Heart right ventricle (tissue), 16 donors: Measurements from ENCODE around the gene EIF4G1. TPM values are rescaled to one million over a fixed set of nuclear protein-coding genes. Genes with fewer than 3 reads are reported as not detected.

Experiments used
- ATAC-seq, 8 donors: fragments of 200-7000 bp; cut with Tn5 transposase; one replicate each; pipeline ENCODE4 v1.9.1; 2020; ENCODE audit warnings: mild to moderate bottlenecking in 8 of 8, moderate library complexity in 8 of 8, moderate number of reproducible peaks in 1 of 8
- DNase-seq, 2 donors: peaks; one replicate each; pipeline ENCODE4 v3.0.0-alpha.2; 2020
- H3K27ac ChIP-seq, 10 donors: fragments of 200-600 bp; sonication (generic) in 2 of 10; one replicate each; pipeline versions ENCODE4 v1.5.0 to v1.8.0; 2020 to 2022; ENCODE audit warnings: mild to moderate bottlenecking in 3 of 10
- H3K27me3 ChIP-seq, 7 donors: fragments of 200-600 bp; one replicate each; pipeline ENCODE4 v1.8.0; 2021 to 2022; ENCODE audit warnings: mild to moderate bottlenecking in 2 of 7
- H3K36me3 ChIP-seq, 9 donors: fragments of 200-600 bp; sonication (generic) in 1 of 9; one replicate each; pipeline versions ENCODE4 v1.5.0 to v1.8.0; 2020 to 2022; ENCODE audit warnings: mild to moderate bottlenecking in 2 of 9
- H3K4me1 ChIP-seq, 9 donors: fragments of 200-600 bp; sonication (generic) in 1 of 9; one replicate each; pipeline versions ENCODE4 v1.5.0 to v1.8.0; 2020 to 2022; ENCODE audit warnings: mild to moderate bottlenecking in 4 of 9
- H3K4me3 ChIP-seq, 10 donors: fragments of 200-600 bp; sonication (generic) in 2 of 10; one replicate each; pipeline versions ENCODE4 v1.5.0 to v1.8.0; 2020 to 2022; ENCODE audit warnings: mild to moderate bottlenecking in 7 of 10, moderate library complexity in 2 of 10
- H3K9me3 ChIP-seq, 11 donors: fragments of 200-600 bp in 10 of 11; sonication (generic) in 2 of 11; one replicate each; pipeline versions ENCODE4 v1.5.0 to v1.8.0; 2013 to 2022; ENCODE audit warnings: mild to moderate bottlenecking in 2 of 11, control low read depth in 1 of 11, moderate library complexity in 1 of 11
- WGBS, 2 donors: extraction: QIAGEN DNeasy Blood & Tissue Kit; methylation state at CpG; one replicate each; pipeline ENCODE4 v1.1.7; 2013; ENCODE audit warnings: inconsistent platforms in 1 of 2; 5-methylcytosine and 5-hydroxymethylcytosine counted together
- intact Hi-C, 10 donors: fragments of 100-400 bp; cut with DNase I; formaldehyde crosslinking; loops; one replicate each; pipeline versions ENCODE4 v1.11.1 to v1.14.2; 2022
- polyA plus RNA-seq, 2 donors: library from polyadenylated mRNA; stranded (reverse); fragments of 200-250 nt; gene quantifications; one replicate each; pipeline ENCODE4 v1.2.3, GENCODE V29; 2013
- total RNA-seq, 10 donors: library from RNA; stranded (reverse); fragmentation: NEBNext Ultra II Directional in 3 of 10; extraction: Animal tissue kit (Norgen Biotek cat#: 25700) in 3 of 10; gene quantifications; one replicate each; pipeline versions ENCODE4 v1.2.1 to v1.2.4, GENCODE V29; 2021 to 2023
- TF ChIP-seq, protein P1 (sequence below), 9 donors: fragments of 200-600 bp; sonication (generic) in 2 of 9; IDR thresholded peaks; one replicate each; pipeline versions ENCODE4 v1.5.0 to v1.8.0; 2021 to 2022; ENCODE audit warnings: antibody characterized with exemption in 9 of 9, mild to moderate bottlenecking in 5 of 9, moderate library complexity in 1 of 9
- donor health status: Arrhythmogenic right ventricular cardiomyopathy.
- donor health status: ischemic (EF 13 %, LVEDD 7.1; RV severe dilation, severe dysfunction).
- donor health status: healthy with polysubstance abuse.
- donor health status: DM: no; HTN: yes; CAD: no.
- donor health status: DM: no; HTN: no; CAD: no.
- donor health status: ischemic (EF 25% LVEDD 6.9; RV normal size, moderate dysfunction).
- donor health status: ischemic (EF 25% LVEDD 5.7; RV mildly dilated, moderate dysfunction).
- donor health status: healthy.
- donor health status: DM: yes; HTN: yes; CAD: no.
- donor health status: Ischemic cardiomyopathy.
- donor health status: ischemic (EF 35%, LVEDD 5.7; RV mildly dilated, moderate dysfunction).
- donor health status: nonischemic (EF 11% LVEDD 7.7; RV severe dilation, severe dysfunction).
- donor health status: DM: yes; HTN: yes; CAD: no.
- donor health status: PGD.
- donor health status: ischemic (EF 29% LVEDD 5.4; RV normal size, mild dysfunction).
- donor health status: nonischemic (EF 23%, LVEDD 6.1; RV moderate dilation, normal function).

Gene EIF4G1
- total and polyA plus RNA-seq, 12 donors, result 142 to 316 (median 209) TPM

DNA sequence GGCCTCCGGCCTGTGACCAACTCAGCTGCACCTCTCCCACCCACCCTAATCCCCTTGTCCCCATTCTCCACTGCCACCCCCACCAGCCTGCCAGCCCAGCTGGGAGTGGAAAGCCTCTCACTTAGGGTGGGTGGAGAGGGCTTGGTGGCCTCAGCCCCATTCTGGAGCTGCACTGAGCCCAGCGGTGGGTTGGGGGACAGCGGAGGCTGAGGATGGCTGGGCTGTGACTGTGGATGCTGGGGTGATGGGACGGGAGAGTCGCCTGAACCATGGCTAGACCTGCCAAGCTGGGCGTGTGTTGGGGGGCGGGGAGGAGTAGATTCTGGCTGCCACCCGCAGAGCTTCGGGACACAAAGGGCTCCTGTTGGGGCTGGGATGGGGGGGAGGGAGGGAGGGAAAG lies 45.2 kb downstream of the EIF4G1 start:
- TF ChIP-seq, protein P1, sequence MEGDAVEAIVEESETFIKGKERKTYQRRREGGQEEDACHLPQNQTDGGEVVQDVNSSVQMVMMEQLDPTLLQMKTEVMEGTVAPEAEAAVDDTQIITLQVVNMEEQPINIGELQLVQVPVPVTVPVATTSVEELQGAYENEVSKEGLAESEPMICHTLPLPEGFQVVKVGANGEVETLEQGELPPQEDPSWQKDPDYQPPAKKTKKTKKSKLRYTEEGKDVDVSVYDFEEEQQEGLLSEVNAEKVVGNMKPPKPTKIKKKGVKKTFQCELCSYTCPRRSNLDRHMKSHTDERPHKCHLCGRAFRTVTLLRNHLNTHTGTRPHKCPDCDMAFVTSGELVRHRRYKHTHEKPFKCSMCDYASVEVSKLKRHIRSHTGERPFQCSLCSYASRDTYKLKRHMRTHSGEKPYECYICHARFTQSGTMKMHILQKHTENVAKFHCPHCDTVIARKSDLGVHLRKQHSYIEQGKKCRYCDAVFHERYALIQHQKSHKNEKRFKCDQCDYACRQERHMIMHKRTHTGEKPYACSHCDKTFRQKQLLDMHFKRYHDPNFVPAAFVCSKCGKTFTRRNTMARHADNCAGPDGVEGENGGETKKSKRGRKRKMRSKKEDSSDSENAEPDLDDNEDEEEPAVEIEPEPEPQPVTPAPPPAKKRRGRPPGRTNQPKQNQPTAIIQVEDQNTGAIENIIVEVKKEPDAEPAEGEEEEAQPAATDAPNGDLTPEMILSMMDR (IDR thresholded peaks at IDR 0.05), result no peak
- intact Hi-C loops, result loop anchor here in 3 of 10 donors (10.0 kb wide), 5 partner anchors 55 to 1575 kb away; partner anchors contain the start of genes MAGEF1 (in 1 of the 3) and TRA2B (in 1 of the 3)
- Histone ChIP-seq H3K27ac (no peak overlapping the region), H3K9me3 (no peaks in the 10 kb centered on the region), H3K36me3 (peaks cover 0 to 34% (median 0%) of the 10 kb centered on the region in 9 donors), H3K4me3 (no peak overlapping the region), H3K4me1 (peaks cover 4 to 27% (median 21%) of the 10 kb centered on the region in 9 donors), H3K27me3 (no peaks in the 10 kb centered on the region)
- 76 to 80% methylated on average over 9 of the region's 9 CpGs for WGBS, 2 donors
- ATAC-seq (no peak), DNase-seq (no peak)

DNA sequence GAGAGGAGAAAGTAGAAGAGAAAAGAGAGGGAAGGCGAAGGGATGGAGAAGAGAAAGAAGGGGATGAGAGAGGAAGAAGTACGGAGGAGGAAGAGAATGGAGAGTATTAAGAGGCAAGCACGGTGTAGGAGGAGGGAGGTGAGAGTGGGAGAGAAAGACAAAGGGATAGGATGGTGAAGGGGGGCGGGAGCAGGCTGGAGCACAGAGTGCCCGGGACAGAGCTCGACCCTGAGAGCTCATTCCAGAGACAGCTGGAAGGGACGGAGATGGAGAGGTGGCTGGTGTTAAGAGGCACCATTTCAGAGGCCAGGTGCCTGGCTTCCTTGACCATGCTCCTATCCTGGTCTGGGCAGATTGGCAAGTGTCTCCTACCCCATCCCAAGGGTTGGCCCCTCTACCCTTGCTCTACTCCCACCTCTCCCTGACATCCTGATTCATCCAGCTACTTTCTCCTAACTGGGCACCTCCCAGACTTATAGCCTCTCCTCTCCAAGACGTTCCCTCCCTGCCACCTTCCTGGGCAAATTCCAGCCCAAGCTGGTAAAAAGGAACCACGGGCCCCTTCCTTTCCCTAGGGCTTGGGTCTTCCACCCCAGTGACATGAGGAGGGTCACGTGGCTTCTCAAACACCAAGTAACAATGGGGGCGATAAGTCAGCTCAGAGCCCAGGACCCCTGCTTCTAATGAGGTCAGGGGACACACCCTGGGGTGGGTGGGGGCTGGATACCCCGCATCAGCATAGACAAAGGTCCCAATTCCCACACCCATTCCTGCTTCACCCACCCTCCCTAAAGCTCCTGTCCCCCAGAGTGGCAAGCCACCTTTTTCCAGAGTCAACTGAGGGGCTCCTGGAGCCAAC lies 45.9 kb downstream of the EIF4G1 start:
- TF ChIP-seq, protein P1 (IDR thresholded peaks at IDR 0.05), result no peak
- Histone ChIP-seq H3K9me3 (no peaks in the 10 kb centered on the region), H3K4me3 (peak overlapping the region in 9 of 10 donors; percentile 79 to 97 (median 93)), H3K27ac (peak overlapping the region in 2 of 10 donors; percentile 94 to 99), H3K36me3 (peaks cover 0 to 36% (median 0%) of the 10 kb centered on the region in 9 donors), H3K4me1 (peaks cover 4 to 31% (median 22%) of the 10 kb centered on the region in 9 donors), H3K27me3 (no peaks in the 10 kb centered on the region)
- no peak for DNase-seq
- ATAC-seq, result no peak
- intact Hi-C loops, result loop anchor here in 3 of 10 donors (10.0 kb wide), 4 partner anchors 155 to 1575 kb away; partner anchors contain the start of genes MAGEF1 (in 1 of the 3) and TRA2B (in 1 of the 3)
- WGBS, 2 donors, result 72 to 74% methylated on average over 12 of the region's 12 CpGs

DNA sequence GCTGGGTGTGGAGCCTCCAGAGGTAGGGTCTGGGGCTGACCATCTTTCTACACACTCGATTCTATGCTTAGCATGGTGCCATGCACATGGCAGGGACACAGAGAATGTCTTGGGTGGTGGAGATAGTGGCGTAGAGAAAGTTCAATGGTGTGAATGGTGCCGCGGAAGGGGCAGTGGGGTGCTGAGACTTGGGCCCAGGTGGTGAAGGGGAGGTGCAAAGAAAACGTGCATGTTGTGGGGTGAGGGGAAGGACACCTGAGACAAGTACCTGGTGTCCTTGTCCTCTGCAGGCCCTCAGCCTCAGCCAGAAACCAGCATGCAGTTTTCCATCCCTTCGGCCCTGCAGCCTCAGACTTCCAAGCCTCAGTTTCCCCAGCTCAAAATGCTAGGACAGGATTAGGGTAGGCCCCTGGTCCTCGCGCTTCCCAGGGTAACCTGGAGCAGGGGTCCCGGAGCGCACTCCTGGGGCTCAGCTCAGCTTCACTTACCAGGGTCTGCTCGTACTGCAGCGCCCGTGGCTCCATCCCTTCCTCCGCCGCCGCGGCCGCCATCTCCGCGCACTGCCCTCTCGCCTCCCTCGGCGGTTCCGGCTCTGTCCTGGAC lies 46.6 kb downstream of the EIF4G1 start:
- Histone ChIP-seq H3K9me3 (no peaks in the 10 kb centered on the region), H3K27me3 (no peaks in the 10 kb centered on the region), H3K4me1 (peaks cover 4 to 31% (median 22%) of the 10 kb centered on the region in 9 donors), H3K36me3 (peaks cover 0 to 36% (median 0%) of the 10 kb centered on the region in 9 donors), H3K4me3 (peak overlapping the region; percentile 79 to 97 (median 92)), H3K27ac (peak overlapping the region; percentile 94 to 100 (median 99))
- WGBS, 2 donors, result 8 to 13% methylated on average over 16 to 24 of the region's 24 CpGs
- ATAC-seq (no peak), DNase-seq (no peak)
- intact Hi-C loops, result loop anchor here in 3 of 10 donors (10.0 kb wide), 4 partner anchors 154 to 1574 kb away; partner anchors contain the start of genes MAGEF1 (in 1 of the 3) and TRA2B (in 1 of the 3)
- TF ChIP-seq, protein P1 (IDR thresholded peaks at IDR 0.05), result no peak

DNA sequence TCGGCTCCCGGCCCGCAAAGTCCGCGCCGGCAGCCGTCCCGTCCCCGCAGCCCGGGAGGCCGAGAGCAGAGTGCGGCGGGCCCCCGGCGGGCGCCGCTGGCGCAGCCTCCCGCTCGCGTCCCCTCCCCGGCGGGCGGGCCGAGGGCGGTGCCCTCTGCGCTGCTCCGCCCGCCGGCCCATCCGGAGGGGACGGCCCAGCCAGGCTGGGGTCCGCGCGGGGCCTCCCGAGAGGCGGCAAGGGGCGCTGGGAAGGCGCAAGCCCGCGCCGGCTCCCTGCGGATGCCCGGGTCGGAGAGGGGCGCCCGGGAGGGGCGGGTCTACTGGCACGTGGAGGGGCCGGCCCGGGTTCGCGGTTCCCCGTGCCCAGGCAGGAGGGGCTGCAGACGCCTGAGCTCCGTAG lies 47.1 kb downstream of the EIF4G1 start, which contains the start of the genes CLCN2 and POLR2H:
CLCN2 (minus strand) TSS at position 74 of the 400 bp plus-strand sequence. CDS start 126 bp downstream, outside the sequence.
POLR2H (plus strand) TSS at position 179 of the 400 bp plus-strand sequence. CDS start 1,783 bp downstream, outside the sequence.
- Histone ChIP-seq H3K4me1 (peaks cover 4 to 31% (median 22%) of the 10 kb centered on the region in 9 donors), H3K27me3 (no peaks in the 10 kb centered on the region), H3K36me3 (peaks cover 0 to 40% (median 1%) of the 10 kb centered on the region in 9 donors), H3K9me3 (no peaks in the 10 kb centered on the region), H3K27ac (peak within 1 kb of the TSS; percentile 94 to 100 (median 99)), H3K4me3 (peak within 1 kb of the TSS; percentile 79 to 97 (median 92))
- TF ChIP-seq, protein P1 (IDR thresholded peaks at IDR 0.05), result no peak
- WGBS, 2 donors, result 0 to 1% methylated on average over 52 to 55 of the region's 56 CpGs
- peak; percentile 36 to 68 (median 54) for ATAC-seq
- DNase-seq, result peak; percentile 41 to 68
- intact Hi-C loops, result loop anchor here in 3 of 10 donors (10.0 kb wide), 4 partner anchors 153 to 1573 kb away; partner anchors contain the start of genes MAGEF1 (in 1 of the 3) and TRA2B (in 1 of the 3)
